HG03571 (cell line): Measurements from ENCODE around the gene COL3A1.

Experiments used
- ATAC-seq: cut with Tn5 transposase; IDR thresholded peaks from one replicate; pipeline ENCODE4 v1.9.1; 2021; ENCODE audit not compliant: unreplicated experiment

Gene COL3A1

DNA sequence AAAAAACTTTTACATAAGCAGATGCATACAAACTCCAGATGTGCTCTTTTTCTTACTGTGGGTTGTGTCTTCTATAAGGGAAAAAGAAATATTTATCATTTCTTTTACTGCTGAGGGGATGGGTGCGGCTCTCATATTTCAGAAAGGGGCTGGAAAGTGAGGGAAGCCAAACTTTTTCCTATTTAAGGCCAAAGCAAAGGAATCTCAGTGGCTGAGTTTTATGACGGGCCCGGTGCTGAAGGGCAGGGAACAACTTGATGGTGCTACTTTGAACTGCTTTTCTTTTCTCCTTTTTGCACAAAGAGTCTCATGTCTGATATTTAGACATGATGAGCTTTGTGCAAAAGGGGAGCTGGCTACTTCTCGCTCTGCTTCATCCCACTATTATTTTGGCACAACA lies at the start of gene COL3A1:
Gene COL3A1 (plus strand): TSS at position 210 of the 400 bp plus-strand sequence. CDS start 117 bp downstream, at position 327.
- no peak for ATAC-seq

DNA sequence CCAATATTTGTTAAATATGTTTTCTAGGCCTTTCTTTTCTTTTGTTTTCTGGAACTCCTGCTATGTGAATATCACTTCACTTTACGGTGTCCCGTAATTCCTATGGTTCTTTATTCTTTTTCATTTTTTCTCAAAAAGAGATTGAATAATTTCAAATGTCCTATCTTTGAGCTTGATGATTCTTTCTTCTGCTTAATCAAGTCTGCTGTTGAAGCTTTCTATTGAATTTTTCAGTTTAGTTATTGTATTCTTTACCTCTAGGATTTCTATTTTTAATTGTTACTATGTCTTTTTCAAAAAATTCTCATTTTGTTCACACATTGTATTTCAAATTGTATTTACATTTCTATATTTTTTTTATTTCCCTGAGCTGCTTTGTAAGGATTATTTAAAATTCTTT lies 45.5 kb upstream of the COL3A1 start:
- ATAC-seq, result no peak

DNA sequence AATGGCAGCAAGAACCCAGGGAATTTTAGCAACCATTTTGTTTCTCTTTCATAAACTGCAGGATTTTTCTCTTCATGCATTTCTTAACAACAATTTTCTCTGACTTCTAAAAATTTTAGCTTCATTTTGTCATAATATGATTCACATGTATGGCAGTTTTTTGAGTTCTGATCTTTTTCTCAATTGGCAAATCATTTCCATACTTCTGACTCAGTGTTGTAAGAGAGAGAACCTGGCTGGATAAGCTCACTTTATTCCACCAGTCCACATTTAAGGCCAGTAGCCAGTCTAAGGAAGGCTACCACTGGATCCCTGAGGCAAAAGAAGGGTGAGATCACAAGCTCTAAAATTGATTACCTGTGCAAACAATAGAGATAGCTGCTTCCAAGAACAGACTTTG lies 42.8 kb upstream of the COL3A1 start:
- no peak for ATAC-seq

DNA sequence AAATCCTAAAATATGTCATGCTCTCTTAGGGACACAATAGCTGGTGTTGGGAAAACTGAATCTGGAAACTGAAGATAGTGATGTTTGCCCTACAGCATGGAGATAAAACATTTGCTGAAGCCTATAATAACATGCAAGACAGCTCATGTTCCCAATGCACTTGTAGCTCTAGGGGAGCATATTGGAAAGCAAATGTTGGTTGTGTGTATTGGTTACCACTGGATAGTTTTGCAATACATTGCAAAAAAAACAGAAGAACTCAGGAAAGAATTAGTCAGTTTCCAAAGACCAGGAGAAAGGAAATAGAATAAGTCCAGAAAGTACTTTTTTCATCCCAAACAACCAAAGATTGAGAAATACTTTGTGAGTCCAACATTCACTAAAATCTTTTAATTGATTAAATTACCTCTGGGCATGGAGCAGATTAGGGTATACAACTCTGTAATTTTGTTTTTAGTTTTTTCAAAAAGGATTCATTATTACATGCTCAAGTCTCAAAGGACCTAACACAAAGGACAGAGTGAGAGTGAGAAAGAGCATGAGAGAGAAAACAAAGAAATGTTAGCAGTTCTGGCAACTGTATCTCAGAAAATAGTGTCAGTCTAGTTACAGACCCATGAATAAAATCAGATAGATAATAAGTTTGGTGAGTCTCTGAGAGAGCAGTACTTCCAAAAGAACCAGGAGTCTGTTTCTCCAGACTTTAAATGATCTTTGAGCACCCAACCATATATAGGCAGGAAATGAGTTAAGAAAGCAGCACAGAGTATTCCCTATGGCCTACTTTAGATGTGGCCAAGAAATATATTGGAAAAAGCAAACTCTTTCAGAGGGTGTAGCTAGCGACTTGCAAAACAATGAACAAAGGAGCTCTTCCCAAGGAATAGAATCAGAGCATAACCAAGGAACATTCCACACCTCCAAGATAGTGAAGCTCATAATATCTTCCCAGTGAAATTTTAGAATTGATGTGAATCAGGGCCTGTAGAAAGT lies 36.6 kb upstream of the COL3A1 start:
- no peak for ATAC-seq

DNA sequence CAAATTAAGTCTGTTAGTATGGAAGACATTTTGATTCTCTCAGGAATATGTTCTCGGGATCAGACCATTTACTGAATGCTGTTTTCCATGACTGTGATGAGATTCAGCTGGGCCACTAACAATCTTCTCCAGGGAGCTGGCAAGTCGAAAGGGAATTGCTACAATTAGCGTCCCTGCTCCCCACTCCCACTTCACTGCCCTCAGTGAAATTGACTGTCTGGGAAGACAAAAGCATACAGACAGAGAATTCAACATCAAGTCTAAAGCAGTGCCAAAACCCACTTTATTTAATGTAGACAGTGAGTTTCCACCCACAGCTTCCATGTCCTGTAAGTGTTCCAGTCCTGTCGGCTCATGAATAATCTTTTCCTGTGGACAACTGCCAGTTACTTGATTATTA lies 34.0 kb upstream of the COL3A1 start:
- ATAC-seq, result no peak

DNA sequence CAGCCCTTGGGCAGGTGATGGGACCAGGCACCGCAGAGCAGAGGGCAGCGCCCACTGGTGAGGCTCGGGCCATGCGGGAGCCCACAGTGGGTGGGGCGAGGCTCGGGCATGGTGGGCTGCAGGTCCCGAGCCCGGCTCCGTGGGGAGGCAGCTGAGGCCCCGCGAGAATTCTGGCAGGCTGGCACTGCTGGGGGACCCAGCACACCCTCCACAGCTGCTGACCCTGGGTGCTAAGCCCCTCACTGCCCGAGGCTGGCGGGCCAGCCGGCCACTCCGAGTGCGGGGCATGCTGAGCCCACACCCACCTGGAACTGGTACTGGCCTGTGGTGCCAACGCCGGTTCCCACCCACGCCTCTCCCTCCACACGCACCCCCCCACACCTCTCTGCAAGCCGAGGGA lies 29.7 kb upstream of the COL3A1 start:
- ATAC-seq, result no peak

DNA sequence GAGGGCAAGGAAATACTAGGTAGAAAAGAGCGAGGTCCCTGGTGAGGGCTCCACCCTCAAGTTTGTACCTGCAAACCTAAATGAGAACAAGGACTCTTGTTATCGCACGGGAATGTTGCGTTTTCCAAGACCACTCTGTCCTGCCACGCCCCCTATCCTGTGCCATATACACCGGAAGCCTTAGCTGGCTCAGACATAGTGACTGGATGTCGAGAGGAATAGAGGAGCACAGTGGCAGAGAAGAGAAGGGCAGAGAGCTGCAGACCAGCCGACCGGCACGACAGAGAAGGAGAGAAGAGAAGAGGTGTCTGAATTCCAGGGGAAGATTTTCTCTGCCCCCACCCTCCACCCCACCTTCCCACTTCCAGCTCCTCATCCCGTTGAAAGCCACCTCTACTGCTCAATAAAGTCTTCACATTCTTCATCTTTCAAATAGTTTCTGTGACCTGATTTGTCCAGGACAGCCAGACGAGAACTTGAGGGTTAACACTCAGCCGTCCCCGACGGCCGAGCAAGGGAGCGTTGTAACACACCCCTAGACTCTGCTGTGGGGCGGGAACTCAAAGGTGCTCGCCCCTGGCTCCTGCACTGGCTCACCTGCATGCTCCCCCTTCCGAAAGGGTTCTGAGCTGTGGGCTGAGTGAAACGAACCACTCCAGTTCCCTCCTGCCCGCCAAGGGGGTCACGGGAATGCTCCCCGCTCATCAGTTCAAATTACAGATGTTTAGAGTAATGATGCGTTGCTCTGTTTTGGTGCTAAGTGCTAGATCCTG lies 24.9 kb upstream of the COL3A1 start:
- no peak for ATAC-seq

DNA sequence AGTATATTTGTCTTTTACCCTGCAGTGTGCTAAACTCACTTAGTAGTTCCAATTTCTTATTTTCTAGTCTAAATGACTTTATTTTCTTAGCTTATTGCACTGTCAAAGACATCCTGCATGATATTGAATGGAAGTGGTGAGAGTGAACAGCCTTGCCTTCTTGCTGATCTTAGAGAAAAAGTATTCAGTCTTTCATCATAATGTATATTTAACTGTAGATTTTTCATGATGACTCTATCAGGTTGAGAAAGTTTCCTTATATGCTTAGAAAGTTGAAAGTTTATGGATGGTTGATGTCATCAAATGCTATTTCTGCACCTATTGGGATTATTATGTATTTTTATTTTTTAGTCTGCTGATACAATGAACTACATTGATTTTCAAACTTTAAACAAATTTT lies 21.3 kb upstream of the COL3A1 start:
- ATAC-seq, result no peak

DNA sequence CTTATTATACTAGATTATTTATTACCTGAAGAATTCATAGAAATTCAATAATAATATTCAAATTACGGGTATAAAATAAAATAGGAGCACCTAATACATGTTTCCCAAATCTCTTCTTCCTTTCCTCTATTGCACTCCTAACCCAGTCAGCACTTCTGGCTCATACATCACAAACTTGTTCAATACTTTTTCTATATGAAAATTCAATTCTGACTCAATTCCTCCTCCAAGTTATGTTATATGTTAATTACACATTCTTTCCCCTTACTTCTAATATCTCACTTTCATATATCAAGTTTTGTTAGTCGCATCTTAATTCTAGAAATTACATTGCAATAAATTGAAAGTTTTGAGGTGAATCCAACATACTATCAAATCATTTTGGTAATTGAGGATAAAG lies 17.9 kb upstream of the COL3A1 start:
- no peak for ATAC-seq

DNA sequence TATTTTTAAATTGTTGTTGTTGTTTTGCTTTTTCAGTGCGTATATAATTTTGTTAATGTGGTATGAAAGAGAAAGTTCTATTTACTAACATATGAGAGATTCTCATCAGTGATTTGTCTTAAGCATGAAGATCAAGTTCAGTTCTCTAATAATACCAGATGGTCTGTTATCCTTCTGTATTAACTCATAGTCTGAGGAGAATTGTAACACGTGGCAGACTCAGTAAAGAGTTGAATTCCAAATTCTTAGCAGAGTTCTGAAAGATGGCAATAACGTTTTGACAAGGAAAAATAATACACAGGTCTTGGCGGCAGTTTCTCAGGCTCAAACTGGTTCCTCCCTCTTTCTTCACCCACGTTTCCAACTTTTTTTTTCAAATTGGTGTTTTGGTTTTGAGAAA lies 17.2 kb upstream of the COL3A1 start:
- no peak for ATAC-seq

DNA sequence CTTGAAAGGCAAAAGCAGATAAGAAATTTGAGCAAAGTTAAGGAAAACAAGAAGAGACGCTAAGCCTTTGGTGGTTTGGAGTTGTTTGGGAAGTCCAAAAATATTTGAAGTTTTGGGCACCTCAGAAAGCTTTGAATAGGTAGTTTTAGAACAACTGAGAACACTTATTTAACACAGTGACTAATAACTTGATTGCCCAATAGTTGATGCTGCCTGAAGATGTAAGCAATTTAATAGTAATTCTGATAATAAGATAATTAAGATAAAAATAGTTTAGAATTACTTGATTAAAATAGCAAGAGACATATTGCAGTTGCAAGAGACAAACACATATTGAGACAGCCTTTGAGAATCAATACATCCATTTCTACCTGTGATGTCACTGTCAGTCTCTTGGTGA lies 16.5 kb upstream of the COL3A1 start:
- no peak for ATAC-seq

DNA sequence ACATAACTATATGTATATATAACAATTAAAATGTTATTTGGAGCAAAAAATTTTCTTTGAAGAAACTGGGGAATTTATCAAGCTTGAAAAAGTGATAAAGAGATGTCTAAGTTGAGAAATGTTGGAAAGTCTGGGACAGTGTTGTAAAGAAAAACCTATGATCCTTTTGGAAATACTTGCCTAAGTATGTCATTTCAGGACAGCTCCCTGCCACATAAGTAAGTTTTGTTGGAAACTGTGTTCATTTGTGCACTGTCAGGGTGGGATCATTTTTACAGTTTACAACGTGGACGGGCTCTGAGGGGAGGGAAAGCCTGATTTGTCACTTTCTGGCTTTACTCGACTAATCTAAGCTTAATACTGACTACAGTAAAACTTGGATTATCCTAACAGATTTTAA lies 10.4 kb upstream of the COL3A1 start:
- no peak for ATAC-seq

DNA sequence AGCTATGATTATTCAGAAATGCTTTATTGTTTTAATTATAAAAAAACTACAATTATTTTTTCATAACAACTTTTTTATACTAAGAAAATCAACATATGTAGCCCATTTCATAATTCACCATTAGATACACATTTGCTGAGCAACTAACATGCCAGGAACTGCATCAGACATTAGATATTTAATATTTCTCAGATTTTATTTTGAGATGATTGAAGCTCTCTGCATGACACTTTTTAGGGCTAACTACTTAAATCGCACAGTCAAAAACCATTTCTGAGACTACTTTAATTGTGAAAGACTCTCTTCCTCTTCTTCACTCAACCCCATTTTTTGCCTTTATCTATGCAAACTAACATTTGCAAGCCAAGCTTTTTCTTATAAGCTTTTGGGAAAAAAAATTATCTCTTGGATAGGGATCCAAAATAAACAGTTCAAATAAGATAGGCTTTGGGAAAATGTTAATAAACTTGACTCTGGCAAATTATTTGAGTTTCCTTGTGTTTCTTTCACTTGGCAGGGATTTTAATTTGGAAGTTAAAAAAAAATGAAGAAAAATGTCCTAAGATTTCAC lies 9.1 kb upstream of the COL3A1 start:
- no peak for ATAC-seq

DNA sequence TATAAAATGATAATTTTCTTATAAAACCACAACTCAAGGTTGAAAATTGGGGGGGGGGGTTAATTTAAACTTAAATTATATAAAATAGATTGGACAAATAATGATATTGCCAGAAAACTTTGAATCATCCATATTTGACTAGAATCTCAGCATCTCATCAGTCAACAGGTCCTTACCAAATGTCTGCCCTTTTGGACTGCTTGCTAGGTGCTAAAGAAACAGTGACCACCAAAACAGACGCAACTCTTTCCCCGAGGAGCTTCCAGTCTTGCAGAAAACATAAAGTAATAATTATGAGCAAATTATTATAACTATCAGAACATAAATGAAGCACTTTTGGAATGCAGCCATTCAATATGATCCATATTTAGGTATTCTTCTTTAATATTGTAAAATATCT lies 8.6 kb upstream of the COL3A1 start:
- no peak for ATAC-seq

DNA sequence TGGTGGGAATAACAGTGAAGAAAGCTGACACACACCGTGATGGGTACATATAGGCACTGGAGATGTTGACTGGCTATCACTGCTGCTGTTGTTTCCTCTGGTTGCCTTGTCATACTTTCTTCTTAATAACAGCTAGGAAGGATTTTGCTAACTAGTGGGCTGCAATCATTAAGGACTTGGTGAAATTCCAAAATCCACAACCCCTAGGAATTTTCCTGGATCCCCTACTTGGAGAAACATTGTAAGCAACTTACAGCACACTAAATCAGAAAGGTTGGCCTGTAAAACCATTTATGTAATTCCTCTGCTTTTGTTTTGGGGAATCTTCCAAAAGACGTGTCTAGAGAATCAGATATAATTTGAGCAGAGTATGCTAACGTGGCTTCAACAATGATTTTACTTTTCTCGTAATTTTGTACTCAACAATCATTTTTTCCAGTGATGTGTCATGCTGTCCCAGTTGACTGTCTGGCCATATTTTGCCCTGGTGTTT lies 8.0 kb upstream of the COL3A1 start:
- ATAC-seq, result no peak

DNA sequence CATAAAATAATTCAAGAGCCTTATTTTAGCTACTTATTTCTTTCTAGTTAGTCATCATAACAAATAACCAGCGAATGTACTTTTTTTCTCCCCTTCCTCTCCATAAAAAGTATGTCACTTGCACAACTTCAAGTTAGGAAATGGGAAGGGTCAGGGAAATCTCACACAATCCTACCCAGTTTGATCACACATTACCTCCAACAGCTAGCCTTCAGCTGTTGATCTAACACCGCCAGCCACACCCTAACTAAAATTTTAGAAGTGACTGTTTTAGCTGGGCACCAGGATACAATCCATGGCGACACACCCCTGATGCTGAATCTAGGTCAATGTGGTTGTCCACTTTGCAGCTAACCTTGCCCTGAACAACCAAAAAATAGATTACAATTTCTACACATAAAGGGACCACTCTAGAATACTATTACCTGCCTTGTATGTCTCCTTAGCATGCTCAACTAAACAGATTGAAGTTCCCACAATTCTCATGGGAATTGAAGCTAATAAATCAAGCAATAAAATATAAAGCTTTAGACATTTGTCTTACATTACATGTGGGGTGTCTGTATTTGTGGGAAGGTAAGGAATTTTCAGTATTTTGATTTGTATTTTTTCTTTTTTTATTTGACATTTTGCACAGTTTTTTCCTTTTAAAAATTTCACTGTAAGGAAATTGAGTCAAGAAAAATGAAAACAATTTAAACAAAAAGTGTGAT lies 7.3 kb upstream of the COL3A1 start:
- ATAC-seq, result no peak

DNA sequence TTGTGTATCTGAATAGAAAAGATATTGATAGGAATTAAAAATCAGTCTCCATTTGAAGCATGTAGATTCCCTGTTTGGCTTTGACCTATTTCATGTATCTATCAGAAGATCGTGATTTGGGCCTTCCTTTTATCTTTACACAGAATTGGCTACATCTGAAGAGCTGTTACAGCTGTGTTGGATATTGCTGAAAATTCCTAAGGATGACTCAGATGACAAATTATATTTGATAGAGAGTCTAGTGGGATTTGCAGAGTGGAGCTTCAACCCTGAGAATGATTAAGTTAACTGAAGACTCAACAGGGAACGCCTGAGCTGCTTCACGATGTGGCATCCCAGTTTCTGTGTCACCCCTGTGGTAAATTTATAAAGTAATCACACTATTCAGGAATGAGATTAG lies 4.9 kb upstream of the COL3A1 start:
- no peak for ATAC-seq

DNA sequence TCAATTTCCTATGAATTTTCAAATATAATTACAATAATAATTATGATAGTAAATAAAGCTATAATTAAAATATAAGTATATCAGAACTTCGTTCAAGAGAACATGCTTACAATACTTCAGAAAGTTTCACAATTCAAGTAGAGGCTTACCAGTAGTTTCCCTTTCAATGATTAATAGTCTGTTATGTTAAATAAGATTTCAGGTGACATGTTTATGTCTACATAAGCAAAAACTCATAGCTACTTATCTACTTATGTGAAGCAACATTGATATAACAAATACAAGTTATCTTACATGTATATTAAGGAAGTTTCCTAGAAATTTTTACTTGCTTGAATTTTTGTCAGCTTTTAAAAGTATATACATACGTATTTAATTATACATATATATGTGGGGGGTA lies 4.5 kb upstream of the COL3A1 start:
- ATAC-seq, result no peak

DNA sequence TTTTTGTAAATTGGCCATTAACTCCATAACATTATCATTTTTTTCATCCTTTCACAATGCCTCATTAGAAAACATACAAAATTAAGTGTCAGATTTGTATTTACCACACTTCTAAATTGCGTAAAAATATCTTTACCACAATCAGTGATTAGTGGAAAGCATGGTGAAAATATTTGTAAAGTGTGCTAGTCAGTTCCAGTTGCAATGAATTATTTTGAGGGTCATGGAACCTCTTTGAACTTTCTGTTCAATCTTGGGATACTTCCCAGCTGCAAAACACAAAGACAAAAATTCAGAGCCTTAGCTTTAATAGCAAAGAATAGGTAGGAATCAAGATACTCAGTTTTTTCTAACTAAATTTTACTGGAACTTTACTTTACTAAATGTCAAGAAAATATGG lies 4.0 kb upstream of the COL3A1 start:
- no peak for ATAC-seq

DNA sequence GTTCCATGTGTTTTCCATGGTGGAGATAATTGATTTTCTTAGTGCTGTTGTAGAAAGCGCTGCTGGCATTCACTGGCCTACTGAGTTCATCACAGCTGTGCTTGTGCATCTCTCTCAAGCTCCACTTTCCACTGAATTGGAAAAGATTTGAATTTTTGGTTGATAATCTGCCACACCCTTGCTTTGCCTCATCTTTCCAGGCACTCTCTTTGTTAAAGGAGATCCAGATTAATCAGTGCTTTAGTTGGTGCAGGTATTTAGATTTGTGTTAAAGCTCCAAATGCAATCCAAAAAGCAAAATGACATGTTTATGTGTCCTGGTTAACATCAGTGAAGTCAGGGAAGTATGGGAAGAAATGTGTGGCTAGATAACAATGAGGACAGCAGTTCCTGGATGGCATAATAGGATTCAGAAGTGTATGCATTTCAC lies 2.7 kb upstream of the COL3A1 start:
- ATAC-seq, result no peak

DNA sequence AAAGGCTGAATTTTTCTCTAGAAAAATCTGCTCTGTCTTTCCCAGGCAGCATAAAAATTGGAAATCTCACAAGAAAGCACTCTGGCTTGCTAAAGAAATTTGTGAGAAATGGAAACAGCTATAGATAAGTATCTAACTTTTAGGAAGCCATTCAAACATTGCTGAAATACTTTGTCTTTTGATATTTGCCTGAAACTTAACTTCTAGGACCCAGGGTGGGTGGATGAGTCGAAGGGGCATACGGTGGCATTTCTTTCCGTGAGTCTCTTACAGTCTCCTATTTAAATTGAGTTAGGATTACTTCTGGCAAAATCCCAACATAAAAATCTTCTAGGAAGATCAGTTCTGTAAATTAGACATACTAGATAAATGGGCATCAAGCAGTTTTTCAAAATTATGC lies 532 bp upstream of the COL3A1 start:
- ATAC-seq, result no peak
